Loucy (cell line): ENCODE measurements around the gene SECISBP2.

Experiments
- H2AFZ ChIP-seq: fragments of 200-600 bp; sonication (generic); 2 replicates; pipeline ENCODE4 v1.6.0; 2016; ENCODE audit warnings: antibody characterized with exemption, mild to moderate bottlenecking, low read length, moderate library complexity
- H3F3A ChIP-seq: fragments of 200-600 bp; 2 replicates; pipeline ENCODE4 v1.6.0; 2016; ENCODE audit warnings: antibody characterized with exemption, low read depth, mild to moderate bottlenecking
- H3K27me3 ChIP-seq: fragments of 200-600 bp; sonication (generic); 2 replicates; pipeline ENCODE4 v1.6.1; 2014; ENCODE audit warnings: low read length, mild to moderate bottlenecking; ENCODE audit not compliant: insufficient read depth, poor library complexity, severe bottlenecking
- H3K36me3 ChIP-seq: fragments of 200-600 bp; sonication (generic); 2 replicates; pipeline ENCODE4 v1.6.1; 2016; ENCODE audit warnings: low read length; ENCODE audit not compliant: insufficient read depth
- H3K4me1 ChIP-seq: fragments of 200-600 bp; sonication (generic); 2 replicates; pipeline ENCODE4 v1.5.1; 2014; ENCODE audit warnings: low read length, mild to moderate bottlenecking; ENCODE audit not compliant: insufficient read depth, poor library complexity, severe bottlenecking
- H3K4me2 ChIP-seq: fragments of 200-600 bp; sonication (generic); 2 replicates; pipeline ENCODE4 v1.6.0; 2014; ENCODE audit warnings: antibody characterized with exemption, low read length, low read depth, mild to moderate bottlenecking; ENCODE audit not compliant: poor library complexity, severe bottlenecking
- H3K4me3 ChIP-seq: fragments of 200-600 bp; sonication (generic); 2 replicates; pipeline ENCODE4 v1.5.1; 2014; ENCODE audit warnings: low read length, mild to moderate bottlenecking, mixed read lengths; ENCODE audit not compliant: poor library complexity, severe bottlenecking
- H3K79me2 ChIP-seq: fragments of 200-600 bp; sonication (generic); 2 replicates; pipeline ENCODE4 v1.6.1; 2014; ENCODE audit warnings: low read length; ENCODE audit not compliant: insufficient read depth
- H3K9ac ChIP-seq: fragments of 200-600 bp; sonication (generic); 2 replicates; pipeline ENCODE4 v1.6.0; 2014; ENCODE audit warnings: mild to moderate bottlenecking, low read depth, low read length, moderate library complexity; ENCODE audit not compliant: poor library complexity, severe bottlenecking
- H3K9me2 ChIP-seq: fragments of 200-600 bp; sonication (generic); replicated peaks from 2 replicates; pipeline ENCODE4 v1.6.1; 2016; ENCODE audit warnings: low read depth, low read length, mixed read lengths
- H3K9me3 ChIP-seq: fragments of 200-600 bp; sonication (generic); 2 replicates; pipeline ENCODE4 v1.6.1; 2014; ENCODE audit warnings: mild to moderate bottlenecking, antibody characterized with exemption, low read length, low read depth; ENCODE audit not compliant: insufficient read depth
- H4K20me1 ChIP-seq: fragments of 200-600 bp; sonication (generic); 2 replicates; pipeline ENCODE4 v1.6.0; 2014; ENCODE audit warnings: antibody characterized with exemption, low read length, mild to moderate bottlenecking; ENCODE audit not compliant: insufficient read depth, poor library complexity, severe bottlenecking
- EZH2phosphoT487 ChIP-seq: fragments of 200-600 bp; IDR thresholded peaks from 2 replicates; pipeline ENCODE4 v1.6.1; 2018; ENCODE audit warnings: antibody characterized with exemption, mild to moderate bottlenecking, moderate library complexity, borderline replicate concordance
- TF ChIP-seq, protein P1 (sequence below): fragments of 200-600 bp; sonication (generic); conservative IDR thresholded peaks from 2 replicates; pipeline ENCODE4 v1.5.1; 2014; ENCODE audit warnings: mild to moderate bottlenecking, antibody characterized with exemption, low read length

Gene SECISBP2

DNA sequence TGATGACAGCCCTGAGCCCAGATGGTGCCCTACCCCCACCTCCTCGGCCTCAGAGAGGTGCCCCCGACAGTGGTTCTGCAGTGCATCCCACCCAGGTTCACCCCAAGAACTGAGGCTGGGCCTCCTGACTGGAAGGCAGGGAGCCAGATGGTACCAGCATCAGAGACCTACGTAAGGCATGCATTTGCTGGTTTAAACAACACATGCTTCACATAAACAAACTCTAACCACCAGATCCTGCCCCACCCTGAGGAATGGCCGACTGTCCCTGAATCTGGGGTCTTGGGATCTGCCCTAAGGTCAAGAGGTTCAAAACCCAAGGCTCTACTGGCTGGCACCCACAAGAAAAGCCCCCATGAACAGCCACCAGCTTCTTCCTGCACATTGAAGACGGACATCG is 73.3 kb downstream of the SECISBP2 start:
- Histone ChIP-seq H3K4me3 (no peak overlapping the region), H3K27me3 (no peaks in the 10 kb centered on the region), H3K9ac (no peak overlapping the region), H3F3A (no peaks in the 10 kb centered on the region), H4K20me1 (peaks cover 11% of the 10 kb centered on the region), H3K79me2 (peaks cover 10% of the 10 kb centered on the region; the same call in 1 of the 2 replicates), H3K36me3 (peaks cover 98% of the 10 kb centered on the region; the same call in 1 of the 2 replicates), H3K9me3 (no peaks in the 10 kb centered on the region), H3K9me2 (no peaks in the 10 kb centered on the region), H3K4me1 (peaks cover 3% of the 10 kb centered on the region), H3K4me2 (no peak overlapping the region), H2AFZ (no peak overlapping the region)
- TF ChIP-seq EZH2phosphoT487 = no peak
- TF ChIP-seq, protein P1, sequence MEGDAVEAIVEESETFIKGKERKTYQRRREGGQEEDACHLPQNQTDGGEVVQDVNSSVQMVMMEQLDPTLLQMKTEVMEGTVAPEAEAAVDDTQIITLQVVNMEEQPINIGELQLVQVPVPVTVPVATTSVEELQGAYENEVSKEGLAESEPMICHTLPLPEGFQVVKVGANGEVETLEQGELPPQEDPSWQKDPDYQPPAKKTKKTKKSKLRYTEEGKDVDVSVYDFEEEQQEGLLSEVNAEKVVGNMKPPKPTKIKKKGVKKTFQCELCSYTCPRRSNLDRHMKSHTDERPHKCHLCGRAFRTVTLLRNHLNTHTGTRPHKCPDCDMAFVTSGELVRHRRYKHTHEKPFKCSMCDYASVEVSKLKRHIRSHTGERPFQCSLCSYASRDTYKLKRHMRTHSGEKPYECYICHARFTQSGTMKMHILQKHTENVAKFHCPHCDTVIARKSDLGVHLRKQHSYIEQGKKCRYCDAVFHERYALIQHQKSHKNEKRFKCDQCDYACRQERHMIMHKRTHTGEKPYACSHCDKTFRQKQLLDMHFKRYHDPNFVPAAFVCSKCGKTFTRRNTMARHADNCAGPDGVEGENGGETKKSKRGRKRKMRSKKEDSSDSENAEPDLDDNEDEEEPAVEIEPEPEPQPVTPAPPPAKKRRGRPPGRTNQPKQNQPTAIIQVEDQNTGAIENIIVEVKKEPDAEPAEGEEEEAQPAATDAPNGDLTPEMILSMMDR = no peak

GRCh38 chr9:89394412-89394811 is 76.1 kb downstream of the SECISBP2 start:
- no peak overlapping the region for H3K4me2 ChIP-seq
- peaks cover 98% of the 10 kb centered on the region for H3K36me3 ChIP-seq

GRCh38 chr9:89395931-89396710 is 77.8 kb downstream of the SECISBP2 start:
- no peak overlapping the region for H3K4me2 ChIP-seq
- TF ChIP-seq EZH2phosphoT487 = no peak
- TF ChIP-seq, protein P1 = no peak
- no peaks in the 10 kb centered on the region for H3K27me3 ChIP-seq
- no peak overlapping the region for H3K4me3 ChIP-seq
- no peak overlapping the region for H2AFZ ChIP-seq
- no peaks in the 10 kb centered on the region for H3K9me2 ChIP-seq
- no peak overlapping the region for H3K9ac ChIP-seq
- peaks cover 2% of the 10 kb centered on the region; the same call in 1 of the 2 replicates for H3F3A ChIP-seq
- H3K4me1 ChIP-seq = peaks cover 13% of the 10 kb centered on the region
- H3K36me3 ChIP-seq = peaks cover 94% of the 10 kb centered on the region
- peaks cover 37% of the 10 kb centered on the region for H3K79me2 ChIP-seq
- no peaks in the 10 kb centered on the region for H3K9me3 ChIP-seq
- H4K20me1 ChIP-seq = peaks cover 6% of the 10 kb centered on the region

More at GRCh38 chr9:89394412-89394811, 76.1 kb downstream of the SECISBP2 start:
- Histone ChIP-seq H3K27me3 (no peaks in the 10 kb centered on the region), H2AFZ (no peak overlapping the region), H4K20me1 (peaks cover 11% of the 10 kb centered on the region), H3K9me3 (no peaks in the 10 kb centered on the region), H3K9me2 (no peaks in the 10 kb centered on the region), H3K4me1 (peaks cover 3% of the 10 kb centered on the region), H3K4me3 (no peak overlapping the region), H3K79me2 (peaks cover 31% of the 10 kb centered on the region; the same call in 1 of the 2 replicates), H3K9ac (no peak overlapping the region), H3F3A (no peaks in the 10 kb centered on the region)
- no peak for TF ChIP-seq EZH2phosphoT487
- TF ChIP-seq, protein P1 = no peak
